HG03025 (cell line): Measurements from ENCODE around the gene DUS1L.

Experiments
- ATAC-seq: cut with Tn5 transposase; IDR thresholded peaks from one replicate; pipeline ENCODE4 v1.9.1; 2021; ENCODE audit warnings: mild to moderate bottlenecking, moderate library complexity; ENCODE audit not compliant: unreplicated experiment, low FRiP score

Gene DUS1L

DNA sequence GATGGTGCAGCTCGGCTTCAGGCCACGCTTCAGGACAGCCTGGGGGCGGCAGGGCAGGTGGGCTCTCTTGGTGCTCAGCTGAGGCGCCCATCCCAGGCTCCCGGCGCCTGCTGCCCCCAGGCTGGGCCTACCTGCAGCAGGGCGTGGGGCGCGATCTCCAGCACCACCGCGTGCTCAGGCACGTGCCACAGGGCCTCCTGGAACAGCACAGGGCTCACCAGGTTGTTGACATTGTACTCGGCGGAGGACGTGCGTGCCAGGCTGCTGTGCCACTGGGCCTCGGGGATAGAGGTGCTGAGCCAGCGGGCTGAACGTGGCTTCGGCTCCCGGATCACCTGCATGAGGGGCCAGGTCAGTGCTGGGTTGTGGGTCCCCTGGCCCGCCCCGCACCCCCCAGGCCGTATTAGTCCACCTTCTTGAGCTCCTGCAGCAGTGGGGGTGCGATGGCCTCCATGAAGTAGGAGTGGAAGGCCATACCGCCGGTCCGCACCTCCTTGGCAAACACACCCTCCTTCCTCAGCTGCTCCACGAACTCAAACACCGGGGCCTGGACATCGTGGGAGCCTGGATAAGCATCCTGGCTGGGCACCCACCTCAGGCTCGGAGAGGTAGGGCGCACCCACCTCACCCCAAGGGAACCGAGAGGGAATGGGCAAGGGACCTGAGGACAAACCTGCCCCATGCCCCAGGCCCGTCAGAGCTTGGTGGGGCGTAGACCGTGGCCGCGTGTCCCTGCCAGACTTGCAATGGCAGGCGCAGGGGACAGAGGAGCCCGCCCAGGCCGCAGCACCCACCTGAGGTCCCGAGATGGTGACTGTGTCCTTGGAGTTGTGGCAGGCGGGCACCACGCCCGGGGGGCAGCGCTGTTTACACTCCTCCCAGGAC, 23.5 kb upstream of the DUS1L start:
- no peak for ATAC-seq

DNA sequence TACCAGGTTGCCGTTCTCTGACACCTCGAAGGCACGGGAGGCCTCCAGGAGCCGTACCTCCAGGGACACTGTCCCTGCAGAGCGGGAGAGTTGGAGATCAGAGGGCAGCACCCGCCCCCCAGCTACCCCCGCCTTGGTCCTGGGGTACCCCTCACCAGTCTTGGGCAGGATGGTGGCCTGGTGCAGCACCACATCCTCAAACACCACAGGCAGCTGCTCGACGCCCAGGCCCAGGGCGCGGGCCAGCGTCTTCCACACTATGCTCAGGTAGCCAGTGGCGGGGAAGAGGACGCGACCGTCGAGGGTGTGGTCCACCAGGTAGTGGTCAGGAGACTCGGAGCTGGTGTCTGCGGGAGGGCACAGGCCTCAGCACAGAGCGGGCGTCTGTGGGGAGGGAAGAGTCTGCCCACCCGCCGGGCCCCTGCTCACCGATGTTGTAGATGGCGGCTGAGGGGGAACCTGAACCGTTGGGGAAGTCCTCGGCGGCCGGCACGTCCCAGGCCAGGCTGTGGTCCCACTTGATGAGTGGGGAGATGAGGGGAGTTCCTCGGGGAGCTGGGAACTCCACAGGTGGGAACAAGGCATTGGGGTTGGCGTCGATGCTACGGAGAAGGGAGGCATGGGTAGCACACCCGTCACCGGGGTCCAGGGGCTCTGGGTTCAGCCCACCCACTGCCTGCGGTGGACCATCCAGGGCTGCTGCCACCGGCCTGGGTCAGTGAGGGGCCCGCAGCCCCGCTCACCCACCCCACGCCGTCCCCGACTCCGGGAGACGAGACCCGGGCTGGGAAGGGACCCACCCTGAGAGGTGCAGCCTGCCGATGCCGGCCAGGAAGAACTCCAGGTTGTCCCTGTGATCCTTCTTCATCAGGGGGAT, 22.6 kb upstream of the DUS1L start:
- ATAC-seq: no peak

GRCh38 chr17:82086941-82087906, 21.6 kb upstream of the DUS1L start:
- no peak for ATAC-seq

- no peak for ATAC-seq
These were observed 20.5 kb upstream of the DUS1L start for GRCh38 chr17:82085931-82086764.

GRCh38 chr17:82085031-82085861, 19.6 kb upstream of the DUS1L start:
- ATAC-seq: no peak

GRCh38 chr17:82084373-82085030, 18.9 kb upstream of the DUS1L start:
- no peak for ATAC-seq

GRCh38 chr17:82083533-82084359, 18.1 kb upstream of the DUS1L start:
- no peak for ATAC-seq

DNA sequence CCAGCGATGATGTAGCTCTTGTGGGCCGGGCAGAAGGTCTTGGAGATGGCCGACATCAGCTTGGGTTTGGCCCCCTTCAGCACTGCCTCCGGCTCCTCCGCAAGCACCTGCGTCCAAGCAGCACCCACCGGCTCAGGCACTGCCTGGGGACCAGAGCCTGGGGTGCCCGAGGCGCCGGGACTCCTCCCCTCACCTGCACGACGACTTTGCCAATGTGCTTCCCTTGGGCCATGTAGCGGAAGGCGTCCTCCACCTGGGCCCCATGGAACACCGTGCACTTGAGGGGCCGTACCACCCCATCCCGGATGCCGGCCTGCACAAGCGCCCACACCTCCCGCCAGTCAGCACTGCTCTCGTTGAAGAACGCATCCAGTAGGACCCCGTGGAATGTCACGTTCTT, 17.4 kb upstream of the DUS1L start:
- ATAC-seq: no peak

DNA sequence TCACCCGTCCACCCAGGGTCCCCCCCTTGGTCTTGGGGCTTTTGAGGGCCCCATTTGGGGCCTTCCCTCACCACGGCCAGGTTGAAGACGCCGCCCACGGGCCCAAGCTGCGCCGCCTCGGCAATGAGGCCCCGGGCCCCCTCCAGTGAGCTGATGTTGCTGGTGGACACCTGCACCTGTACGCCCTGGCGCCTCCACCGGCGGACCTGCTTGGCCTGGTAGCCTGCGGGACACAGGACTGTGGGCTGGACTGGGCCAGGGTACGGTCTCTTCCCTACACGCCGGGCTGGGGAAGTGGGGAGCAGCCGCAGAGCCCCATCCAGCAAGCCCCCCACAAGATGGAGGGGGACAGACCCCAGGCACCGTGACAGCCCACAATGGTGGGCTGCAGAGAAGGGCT, 16.9 kb upstream of the DUS1L start:
- no peak for ATAC-seq

- ATAC-seq: no peak
These were observed 16.4 kb upstream of the DUS1L start for GRCh38 chr17:82081966-82082365.

GRCh38 chr17:82081546-82081945, 15.9 kb upstream of the DUS1L start:
- no peak for ATAC-seq

DNA sequence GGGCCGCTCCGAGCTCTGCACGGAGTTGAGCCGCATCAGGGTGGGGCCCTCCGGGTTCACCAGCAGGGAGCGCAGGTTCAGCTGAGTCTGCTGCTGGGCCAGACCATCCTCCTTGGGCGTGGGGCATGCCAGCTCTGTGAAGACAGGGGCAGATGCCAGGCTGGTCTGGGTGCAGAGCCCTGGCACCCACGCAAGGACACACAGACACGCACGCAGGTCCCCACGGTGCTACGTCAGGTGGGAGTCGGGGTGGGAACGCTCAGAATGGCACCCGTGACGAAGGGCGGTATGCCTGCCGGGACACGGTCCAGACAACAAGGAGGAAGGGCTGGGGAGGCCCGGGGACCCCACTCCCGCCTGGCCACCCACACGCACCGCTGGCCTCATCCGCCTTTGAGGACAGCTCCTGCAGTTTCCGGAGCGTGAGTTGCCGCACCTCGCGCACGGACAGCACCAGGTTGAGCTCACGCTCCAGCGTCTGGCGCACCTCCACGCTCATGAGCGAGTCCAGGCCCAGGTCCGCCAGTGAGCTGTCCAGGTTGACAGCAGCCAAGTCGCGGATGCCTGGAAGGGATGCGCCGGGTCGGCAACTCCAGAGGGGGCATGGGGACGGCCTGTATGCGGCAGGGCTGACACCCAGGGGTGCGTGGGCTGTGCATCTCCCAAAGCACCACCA, 15.3 kb upstream of the DUS1L start:
- no peak for ATAC-seq

DNA sequence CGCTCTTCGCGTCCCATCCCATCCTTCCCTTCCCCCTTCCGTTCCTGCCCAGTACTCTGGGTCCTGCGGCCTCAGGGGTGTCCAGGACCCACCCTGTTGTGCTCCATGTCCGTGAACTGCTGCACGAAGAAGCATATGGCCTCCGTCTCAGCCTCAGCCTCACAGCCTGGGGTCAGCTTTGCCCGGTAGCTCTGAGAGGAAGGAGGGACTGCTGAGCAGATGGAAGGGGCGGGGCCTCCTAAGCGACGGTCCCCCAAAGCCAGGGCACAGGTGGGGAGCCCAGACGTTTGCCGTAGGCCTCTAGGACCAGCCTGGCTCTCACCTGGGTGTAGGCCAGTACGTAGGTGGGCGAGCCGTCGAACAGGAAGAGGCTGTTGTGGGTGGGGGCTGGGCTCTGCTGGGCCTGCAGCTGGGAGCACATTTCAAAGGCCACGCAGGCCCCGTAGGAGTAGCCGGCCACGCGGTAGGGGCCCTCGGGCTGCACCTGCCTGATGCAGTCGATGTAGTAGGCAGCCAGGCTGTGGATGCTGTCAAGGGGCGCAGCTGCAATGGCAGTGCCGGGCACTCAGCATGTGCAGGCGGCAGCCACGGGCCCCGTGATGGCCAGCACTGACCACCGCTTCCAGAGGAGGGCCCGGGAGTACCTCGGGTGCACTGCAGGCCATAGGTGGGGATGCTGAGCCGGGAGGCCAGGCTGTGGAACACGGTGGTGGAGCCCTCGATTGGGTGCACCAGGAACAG, 14.6 kb upstream of the DUS1L start:
- no peak for ATAC-seq

GRCh38 chr17:82079001-82079677, 13.5 kb upstream of the DUS1L start:
- no peak for ATAC-seq

- ATAC-seq: no peak
These were observed 12.8 kb upstream of the DUS1L start for GRCh38 chr17:82078433-82078832.
